NT2/D1 (cell line): ENCODE results near the gene PIGM.

ENCODE experiments used
- DNase-seq: peaks from one replicate; pipeline ENCODE4 v3.0.0-alpha.2; 2011; ENCODE audit warnings: low read depth, low spot score
- H3K27me3 ChIP-seq: 2 replicates; pipeline ENCODE4 v1.6.0; 2011; ENCODE audit warnings: mild to moderate bottlenecking; ENCODE audit not compliant: insufficient read length, insufficient read depth
- H3K36me3 ChIP-seq: 2 replicates; pipeline ENCODE4 v1.6.1; 2011; ENCODE audit warnings: mild to moderate bottlenecking, low read length, mixed read lengths; ENCODE audit not compliant: insufficient read depth, insufficient read length
- H3K4me1 ChIP-seq: 2 replicates; pipeline ENCODE4 v1.5.1; 2011; ENCODE audit not compliant: insufficient read depth, insufficient read length
- H3K4me3 ChIP-seq: 2 replicates; pipeline ENCODE4 v1.5.1; 2011; ENCODE audit warnings: low read depth; ENCODE audit not compliant: insufficient read length
- H3K9ac ChIP-seq: 2 replicates; pipeline ENCODE4 v1.6.0; 2011; ENCODE audit warnings: low read depth; ENCODE audit not compliant: insufficient read length
- H3K9me3 ChIP-seq: 2 replicates; pipeline ENCODE4 v1.5.1; 2011; ENCODE audit warnings: mild to moderate bottlenecking, low read length; ENCODE audit not compliant: insufficient read depth
- SUZ12 ChIP-seq: IDR thresholded peaks from 2 replicates; pipeline ENCODE4 v1.6.1; 2011; ENCODE audit not compliant: insufficient read length, insufficient read depth; ENCODE audit errors: extremely low read depth
- YY1 ChIP-seq: IDR thresholded peaks from 2 replicates; pipeline ENCODE4 v1.6.1; 2011; ENCODE audit not compliant: insufficient read length, insufficient read depth
- ZNF274 ChIP-seq: IDR thresholded peaks from 2 replicates; pipeline ENCODE4 v1.6.1; 2011; ENCODE audit warnings: mild to moderate bottlenecking, low read depth, low read length

Gene PIGM

DNA sequence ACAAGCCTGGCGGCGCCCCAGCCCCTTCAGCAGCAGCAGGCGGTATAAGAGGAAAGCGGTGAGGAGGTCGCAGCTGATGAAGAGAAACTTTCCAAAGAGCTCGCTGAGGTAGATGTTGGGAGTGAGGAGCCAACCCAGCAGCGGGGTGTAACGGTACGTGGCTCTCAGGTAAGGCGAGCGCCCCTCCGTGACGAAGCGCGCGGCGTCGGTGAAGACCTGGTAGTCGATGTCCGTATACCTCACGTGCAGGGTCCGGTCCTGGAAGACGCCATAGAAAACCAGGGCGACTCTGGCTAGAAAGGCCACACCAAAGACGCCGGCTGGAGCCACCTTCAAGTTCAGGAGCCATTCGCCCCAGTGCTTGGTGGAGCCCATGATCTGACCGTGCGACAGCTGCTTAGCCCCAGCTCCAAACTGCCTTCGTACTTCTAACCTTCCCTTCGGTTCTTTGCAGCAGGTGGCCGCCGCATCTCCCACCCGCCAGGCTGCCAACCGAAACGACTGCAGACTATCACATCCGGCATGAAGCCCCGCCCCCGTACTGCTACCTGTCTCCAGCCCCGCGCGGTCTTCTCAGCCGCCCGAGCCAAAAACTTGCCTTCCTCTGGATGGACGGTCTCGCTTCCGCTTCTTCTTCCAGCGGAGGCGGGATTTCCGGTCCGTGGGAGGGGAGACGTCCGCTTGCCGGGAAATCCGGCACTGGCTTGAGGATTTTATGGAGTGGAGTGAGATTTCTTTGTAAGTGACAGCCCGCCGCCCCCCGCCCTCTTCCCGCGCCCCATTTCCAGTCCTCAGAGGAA, at the start of gene PIGM:
PIGM (minus strand) TSS at position 626 of the 800 bp plus-strand sequence; CDS start at position 375, 251 bp downstream.
- Histone ChIP-seq H3K4me3 (peak within 1 kb of the TSS; percentile 98), H3K9ac (peak within 1 kb of the TSS; percentile 86), H3K27me3 (no peaks in the 10 kb centered on the region), H3K4me1 (no peaks in the 10 kb centered on the region), H3K9me3 (no peaks in the 10 kb centered on the region), H3K36me3 (no peaks in the 10 kb centered on the region)
- DNase-seq = peak; percentile 99
- no peak for TF ChIP-seq YY1
- TF ChIP-seq ZNF274 = no peak
- no peak for TF ChIP-seq SUZ12

DNA sequence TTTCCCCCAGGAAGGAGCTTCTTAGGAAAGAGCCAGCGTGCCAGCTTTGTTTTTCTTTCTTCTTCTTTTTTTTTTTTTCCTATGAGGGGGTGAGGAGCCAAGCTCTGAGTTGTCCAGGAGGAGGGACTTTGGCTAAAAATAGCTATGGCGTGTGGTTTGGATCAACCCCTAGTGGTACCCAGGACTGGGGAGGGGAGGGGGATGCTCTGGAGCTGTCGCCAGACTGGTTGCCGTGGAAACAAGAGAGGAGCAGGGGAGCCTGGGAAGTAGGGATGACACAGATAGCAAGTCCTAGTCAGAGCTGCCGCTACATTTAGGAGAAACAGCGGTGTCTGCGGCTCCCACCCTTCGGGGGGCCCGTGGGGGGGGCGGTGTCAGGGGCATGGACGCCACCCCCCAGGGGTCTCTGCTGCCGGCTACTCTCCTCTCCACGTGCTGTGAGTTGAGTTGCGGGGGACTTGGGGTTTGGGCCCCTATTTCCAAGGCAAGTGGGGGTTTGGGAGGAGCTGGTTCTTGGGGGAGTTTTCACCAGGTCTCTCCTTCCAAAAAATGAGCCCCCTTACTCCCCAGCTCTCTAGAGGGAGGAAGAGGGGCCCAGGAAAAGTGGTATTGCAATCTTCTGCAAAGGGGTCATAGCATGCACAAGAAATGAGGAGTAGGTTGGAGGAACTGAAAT, 49.6 kb upstream of the PIGM start, which contains the start of gene KCNJ9:
KCNJ9 (plus strand) TSS at position 278 of the 676 bp plus-strand sequence. CDS start 2,493 bp downstream, outside the sequence.
- no peak within 1 kb of the TSS for H3K4me3 ChIP-seq
- no peak for DNase-seq

DNA sequence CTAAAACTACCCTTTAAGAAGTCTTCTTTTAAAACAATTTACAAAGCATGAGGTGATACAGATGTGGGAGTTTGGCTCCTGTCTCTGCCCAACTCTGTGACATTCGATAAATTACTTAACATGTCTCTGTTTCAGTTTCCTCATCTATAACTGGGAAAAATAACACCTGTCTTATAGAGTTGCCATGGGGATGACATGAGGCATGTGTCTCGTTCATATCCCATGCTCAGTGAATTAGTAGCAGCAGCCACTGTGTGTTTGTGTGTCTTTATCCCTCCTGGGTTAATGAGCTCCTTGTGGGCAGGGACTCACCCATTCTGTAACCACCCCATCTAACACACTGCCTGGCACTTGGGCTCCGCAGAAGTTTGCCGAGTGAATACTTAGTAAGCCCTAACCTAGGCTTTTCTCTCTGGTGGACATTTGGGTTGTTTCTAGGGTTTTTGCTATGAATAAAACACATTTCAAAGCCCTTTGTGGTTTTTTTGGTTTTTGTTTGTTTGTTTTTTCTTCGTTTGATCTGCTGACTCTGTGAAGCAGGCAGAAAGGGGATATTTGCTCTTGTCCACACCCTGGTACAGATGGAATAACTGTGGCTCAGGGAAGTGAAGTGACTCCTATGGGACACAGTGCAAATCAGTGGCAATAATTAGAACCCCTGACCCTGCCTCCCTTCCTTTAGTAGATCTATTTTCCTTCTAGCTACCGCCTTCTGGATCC, 48.8 kb upstream of the PIGM start:
- Histone ChIP-seq H3K36me3 (peaks cover 6% of the 10 kb centered on the region), H3K9me3 (no peaks in the 10 kb centered on the region), H3K27me3 (peaks cover 8% of the 10 kb centered on the region), H3K9ac (no peak overlapping the region), H3K4me3 (no peak overlapping the region), H3K4me1 (peaks cover 3% of the 10 kb centered on the region)
- no peak for DNase-seq
- TF ChIP-seq SUZ12 = no peak
- TF ChIP-seq YY1 = no peak
- TF ChIP-seq ZNF274 = no peak

More for the DNA sequence above, 49.6 kb upstream of the PIGM start, which contains the start of gene KCNJ9:
- Histone ChIP-seq H3K9me3 (no peaks in the 10 kb centered on the region), H3K4me1 (peaks cover 5% of the 10 kb centered on the region), H3K9ac (no peak within 1 kb of the TSS), H3K27me3 (peaks cover 12% of the 10 kb centered on the region), H3K36me3 (peaks cover 6% of the 10 kb centered on the region)
- TF ChIP-seq ZNF274 (no peak), SUZ12 (no peak)

DNA sequence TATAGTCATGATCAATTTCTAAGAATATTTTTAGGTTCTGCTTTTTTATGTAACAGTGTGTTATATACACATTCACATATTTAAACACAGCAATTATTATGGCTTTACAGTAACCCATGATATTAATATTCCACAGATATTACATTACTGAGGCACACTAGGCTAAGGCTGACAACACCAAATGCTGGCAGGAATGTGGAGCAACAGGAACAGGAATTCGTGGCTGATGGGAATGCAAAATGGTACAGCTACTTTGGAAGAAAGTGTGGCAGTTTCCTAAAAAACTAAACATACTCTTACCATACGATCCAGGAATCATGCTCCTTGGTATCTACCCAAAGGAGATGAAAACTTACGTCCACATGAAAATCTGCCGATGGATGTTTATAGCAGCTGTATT, 47.7 kb upstream of the PIGM start:
- H3K27me3 ChIP-seq = peaks cover 12% of the 10 kb centered on the region

DNA sequence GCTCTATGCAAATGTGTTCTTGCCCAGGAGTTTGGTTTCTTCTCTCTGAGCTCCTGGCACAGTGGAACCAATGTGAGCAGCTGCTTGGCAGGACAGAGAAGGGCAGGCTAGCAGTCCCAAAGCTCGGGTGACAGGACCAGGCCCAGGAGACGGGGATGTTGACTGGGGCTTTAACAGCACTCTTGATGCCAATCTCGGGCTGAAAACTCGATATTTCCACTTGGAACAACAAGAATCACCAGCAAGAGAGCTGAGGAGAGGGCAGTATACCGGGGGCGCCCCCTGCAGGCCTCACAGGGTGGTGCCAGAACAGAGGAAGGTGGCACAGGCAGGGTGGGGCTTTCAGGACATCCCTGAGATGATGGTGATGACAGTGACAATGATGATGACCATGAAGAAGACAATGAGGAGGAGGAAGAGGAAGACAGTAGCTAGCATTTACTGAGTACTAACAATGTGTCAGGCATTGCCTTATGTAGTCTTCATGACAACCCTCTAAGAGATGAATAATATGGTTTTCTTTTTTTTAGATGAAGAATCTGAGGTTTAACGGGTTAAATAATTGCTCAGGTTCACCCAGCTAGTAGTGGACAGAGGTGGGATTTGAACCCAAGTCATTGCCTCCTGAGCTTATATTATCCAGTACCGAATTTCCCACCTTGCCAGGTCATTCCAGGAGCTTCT, 46.9 kb upstream of the PIGM start:
- Histone ChIP-seq H3K27me3 (peaks cover 12% of the 10 kb centered on the region), H3K9me3 (no peaks in the 10 kb centered on the region), H3K4me1 (peaks cover 3% of the 10 kb centered on the region), H3K4me3 (no peak overlapping the region), H3K9ac (no peak overlapping the region), H3K36me3 (no peaks in the 10 kb centered on the region)
- no peak for DNase-seq
- TF ChIP-seq YY1 (no peak), ZNF274 (no peak), SUZ12 (no peak)

More for the DNA sequence above, 47.7 kb upstream of the PIGM start:
- peaks cover 6% of the 10 kb centered on the region for H3K36me3 ChIP-seq
- H3K4me3 ChIP-seq = no peak overlapping the region
- TF ChIP-seq YY1 (no peak), SUZ12 (no peak), ZNF274 (no peak)
- no peak overlapping the region for H3K9ac ChIP-seq
- no peak for DNase-seq
- peaks cover 3% of the 10 kb centered on the region for H3K4me1 ChIP-seq
- no peaks in the 10 kb centered on the region for H3K9me3 ChIP-seq

DNA sequence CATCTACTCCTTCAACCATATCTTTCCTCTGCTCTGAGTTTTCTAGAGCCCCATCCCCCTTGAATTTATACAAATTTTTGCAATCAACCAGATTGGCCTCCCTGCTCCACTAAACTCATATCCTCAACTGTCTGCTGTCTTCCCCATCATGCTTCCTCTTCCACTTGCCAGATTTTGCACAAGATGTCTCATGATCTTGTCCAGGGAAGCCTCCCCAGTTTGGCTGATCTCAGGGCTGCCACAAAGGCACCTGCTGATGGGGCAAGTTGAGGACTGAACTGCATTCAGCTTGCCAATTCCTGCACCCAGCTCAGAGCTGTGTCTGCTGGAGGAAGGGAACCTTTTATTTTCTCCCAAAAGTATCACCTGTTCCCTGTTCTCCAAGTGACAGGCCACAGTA, 45.7 kb upstream of the PIGM start:
- peaks cover 23% of the 10 kb centered on the region for H3K27me3 ChIP-seq
- no peak overlapping the region for H3K4me3 ChIP-seq
- H3K4me1 ChIP-seq = peaks cover 3% of the 10 kb centered on the region
- H3K36me3 ChIP-seq = no peaks in the 10 kb centered on the region
- H3K9ac ChIP-seq = no peak overlapping the region
- H3K9me3 ChIP-seq = no peaks in the 10 kb centered on the region
- TF ChIP-seq SUZ12 = no peak
- no peak for TF ChIP-seq ZNF274
- TF ChIP-seq YY1 = no peak
- no peak for DNase-seq
